GM18520 (cell line): ENCODE results near the gene LRRC15.
A peak's percentile ranks its signal among the peaks of the same experiment; 100 is the strongest.

Experiments
- ATAC-seq: cut with Tn5 transposase; IDR thresholded peaks from one replicate; pipeline ENCODE4 v1.9.1; 2021; ENCODE audit not compliant: unreplicated experiment

Gene LRRC15

GRCh38 chr3:194336601-194337355 is 32.8 kb downstream of the LRRC15 start:
- ATAC-seq, result no peak

GRCh38 chr3:194333981-194334320 is 35.6 kb downstream of the LRRC15 start:
- ATAC-seq, result no peak

DNA sequence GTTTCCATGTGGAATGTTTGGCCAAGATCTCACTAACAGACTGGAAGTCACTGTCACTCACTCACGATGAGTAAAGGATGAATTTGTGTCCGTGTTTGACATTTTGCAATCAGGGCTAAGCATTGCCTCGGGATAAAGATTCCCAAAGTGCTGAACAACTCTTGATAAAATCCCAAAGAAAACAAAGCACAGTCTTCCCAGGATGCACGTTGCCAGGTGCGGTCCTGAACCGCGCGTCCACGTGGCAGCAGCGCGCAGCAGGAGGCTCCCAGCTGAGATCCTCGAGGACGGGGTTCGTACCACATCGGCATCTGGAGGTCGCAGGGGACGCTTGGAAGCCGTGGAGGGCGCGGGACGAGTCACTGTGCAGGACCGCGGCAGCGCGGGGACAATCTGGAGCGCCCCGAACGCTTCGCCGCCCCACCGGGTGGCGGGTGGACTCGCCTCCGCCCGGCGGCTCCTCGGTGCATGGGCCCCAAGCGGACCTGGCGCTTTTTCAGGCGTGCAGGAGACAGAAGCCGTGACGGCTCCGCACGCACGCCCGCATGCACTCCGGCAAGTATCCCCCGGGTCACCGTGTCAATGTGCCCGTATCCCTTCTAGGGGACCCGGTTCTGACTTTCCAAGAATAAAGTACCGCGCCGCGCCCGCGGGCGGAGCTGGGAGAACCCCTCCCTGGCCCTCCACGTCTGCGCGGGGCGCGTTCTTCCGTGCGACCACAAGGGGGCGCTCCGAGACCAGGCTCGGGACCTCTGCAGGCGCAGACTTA is 36.1 kb downstream of the LRRC15 start:
- ATAC-seq, result peak; percentile 56

GRCh38 chr3:194332858-194333211 is 36.7 kb downstream of the LRRC15 start:
- no peak for ATAC-seq

DNA sequence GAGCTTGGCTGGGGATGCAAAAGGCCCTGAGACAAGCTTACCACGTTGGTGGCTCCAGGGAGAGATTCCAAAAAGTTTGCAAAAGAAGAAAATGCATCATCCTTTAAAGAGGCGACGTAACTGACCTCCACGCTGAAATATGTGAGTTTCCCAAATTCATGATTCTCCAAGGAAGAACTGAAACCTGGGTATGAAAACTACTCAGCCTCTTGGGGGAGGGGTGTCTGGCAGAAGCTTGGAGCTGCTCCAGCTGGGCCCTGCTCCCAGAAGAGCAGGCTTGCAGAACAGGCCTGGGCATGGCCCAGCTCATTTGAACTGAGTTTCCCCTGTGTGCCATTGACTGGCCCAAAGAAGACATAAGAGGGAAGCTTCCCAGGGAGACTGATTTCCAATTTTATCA is 39.0 kb downstream of the LRRC15 start:
- no peak for ATAC-seq

DNA sequence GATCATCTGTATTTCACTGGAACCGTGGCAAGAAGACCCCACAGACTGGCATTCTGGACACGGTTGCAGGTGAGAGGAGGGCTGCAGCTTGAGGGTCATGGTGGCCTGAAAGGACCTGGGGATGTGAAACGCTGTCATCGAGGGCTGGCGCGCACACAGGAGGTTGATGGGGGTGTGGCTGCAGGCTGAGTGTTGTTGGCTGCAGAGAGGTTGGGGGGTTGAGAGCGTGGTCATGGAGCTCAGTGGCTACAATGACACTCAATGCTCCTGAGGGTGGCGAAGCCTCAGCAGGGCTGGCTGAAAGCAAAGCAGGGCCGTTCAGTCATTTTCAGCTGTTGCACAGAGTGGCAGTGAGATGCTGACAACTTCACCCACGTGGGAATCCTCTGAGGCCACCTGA is 39.4 kb downstream of the LRRC15 start:
- ATAC-seq, result no peak

DNA sequence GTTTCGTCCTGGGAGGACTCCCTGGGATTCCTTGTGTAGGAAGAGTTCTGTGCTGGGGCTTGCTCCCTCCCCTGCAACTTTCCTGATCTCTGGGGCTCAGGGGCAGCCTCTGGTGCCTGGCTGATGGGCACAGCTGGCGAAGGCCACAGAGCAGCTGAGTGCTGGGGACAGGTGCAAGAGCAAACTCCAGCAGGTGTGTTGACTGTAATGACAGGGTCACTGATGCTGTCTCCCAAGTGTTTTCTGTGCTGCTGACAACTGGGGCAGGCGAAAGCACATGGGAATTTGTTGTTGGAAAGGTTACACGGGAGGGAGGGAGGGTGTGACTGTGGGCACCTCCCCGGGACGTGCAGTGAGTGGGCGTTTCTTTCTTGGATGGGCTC is 40.0 kb downstream of the LRRC15 start:
- no peak for ATAC-seq

DNA sequence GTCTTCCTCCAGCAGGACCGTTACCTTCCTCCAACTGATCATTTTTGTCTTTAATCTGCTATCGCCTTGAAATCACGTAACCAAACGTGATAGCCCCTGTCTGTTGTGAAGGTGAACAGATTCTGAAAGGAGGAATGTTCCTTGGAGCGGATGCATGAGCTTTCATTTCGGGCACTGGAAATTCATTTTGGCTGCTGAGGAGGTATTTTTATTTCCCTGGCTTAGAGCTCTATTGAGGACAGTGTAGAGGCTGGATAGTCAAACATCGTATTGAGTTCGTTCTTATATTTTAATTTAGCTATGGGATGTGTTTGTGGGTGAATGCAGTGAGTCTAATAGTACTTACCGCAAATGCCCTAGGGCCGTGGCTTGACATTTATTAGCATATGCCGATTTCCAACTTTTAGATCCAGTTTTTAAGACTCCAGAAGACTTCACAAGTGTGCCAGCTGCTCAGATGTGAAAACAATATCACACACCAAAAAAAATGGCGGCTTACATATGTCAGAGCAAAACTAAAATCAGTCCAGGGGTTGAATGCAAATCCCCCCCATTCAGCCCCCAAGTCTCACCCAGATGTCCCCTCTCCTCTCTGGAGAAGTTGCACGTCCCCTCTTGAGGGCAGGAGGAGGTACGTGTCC is 40.5 kb downstream of the LRRC15 start:
- no peak for ATAC-seq

DNA sequence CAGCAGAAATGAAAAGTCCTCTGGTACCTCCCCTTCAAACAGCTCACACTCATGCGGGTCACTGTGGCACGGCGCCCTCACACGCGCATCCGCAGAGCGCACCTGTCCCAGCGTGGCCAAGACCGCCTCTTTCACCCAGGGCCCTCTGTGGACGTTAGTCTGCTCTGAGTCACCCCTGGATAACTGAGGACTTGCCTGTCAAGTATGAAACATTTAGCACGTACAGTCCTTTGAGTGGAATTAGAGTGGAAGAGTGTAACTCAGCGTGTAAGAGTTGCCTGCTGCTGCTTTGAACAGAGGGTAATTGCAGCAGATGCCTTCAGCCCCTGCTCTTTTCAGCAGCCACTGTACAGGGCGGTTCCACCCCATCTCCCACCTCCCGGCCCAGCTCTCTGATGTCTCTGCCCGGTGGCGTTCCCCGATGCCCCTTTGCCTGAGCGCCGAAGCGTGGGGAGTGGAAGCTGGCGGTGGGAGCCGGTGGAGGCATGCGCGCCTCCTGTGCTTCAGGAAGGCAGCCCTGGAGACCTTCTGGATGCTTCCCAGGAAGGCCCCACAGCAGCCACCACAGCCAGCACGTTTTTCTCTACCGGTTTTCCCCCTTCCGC is 41.4 kb downstream of the LRRC15 start:
- no peak for ATAC-seq

DNA sequence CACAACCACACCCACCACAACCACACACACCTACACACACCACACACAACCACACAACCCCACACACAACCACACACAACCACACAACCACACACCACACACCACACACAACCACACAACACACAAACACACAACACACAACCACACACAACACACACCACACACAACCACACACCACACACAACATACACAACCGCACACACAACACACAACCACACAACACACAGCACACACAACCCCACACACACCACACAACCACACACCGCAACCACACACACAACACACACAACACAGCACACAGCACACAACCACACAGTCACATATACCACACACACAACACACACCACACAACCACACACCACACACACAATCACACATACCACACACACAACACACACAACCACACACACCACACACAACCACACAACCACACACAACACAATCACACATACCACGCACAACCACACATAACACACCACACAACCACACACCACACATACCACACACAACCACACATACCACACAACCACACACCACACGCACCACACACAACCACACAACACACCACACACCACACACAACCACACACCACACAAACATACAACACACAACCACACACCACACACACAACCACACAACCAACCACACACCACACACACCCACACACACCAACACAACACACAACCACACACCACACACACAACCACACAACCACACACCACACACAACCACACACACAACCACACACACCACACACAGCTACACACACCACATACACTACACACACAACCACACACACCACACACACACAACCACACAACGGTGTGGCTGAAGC is 42.1 kb downstream of the LRRC15 start:
- no peak for ATAC-seq

GRCh38 chr3:194326968-194327217 is 42.6 kb downstream of the LRRC15 start:
- ATAC-seq, result no peak

- no peak for ATAC-seq
Observed at GRCh38 chr3:194326192-194326967, 43.2 kb downstream of the LRRC15 start.

DNA sequence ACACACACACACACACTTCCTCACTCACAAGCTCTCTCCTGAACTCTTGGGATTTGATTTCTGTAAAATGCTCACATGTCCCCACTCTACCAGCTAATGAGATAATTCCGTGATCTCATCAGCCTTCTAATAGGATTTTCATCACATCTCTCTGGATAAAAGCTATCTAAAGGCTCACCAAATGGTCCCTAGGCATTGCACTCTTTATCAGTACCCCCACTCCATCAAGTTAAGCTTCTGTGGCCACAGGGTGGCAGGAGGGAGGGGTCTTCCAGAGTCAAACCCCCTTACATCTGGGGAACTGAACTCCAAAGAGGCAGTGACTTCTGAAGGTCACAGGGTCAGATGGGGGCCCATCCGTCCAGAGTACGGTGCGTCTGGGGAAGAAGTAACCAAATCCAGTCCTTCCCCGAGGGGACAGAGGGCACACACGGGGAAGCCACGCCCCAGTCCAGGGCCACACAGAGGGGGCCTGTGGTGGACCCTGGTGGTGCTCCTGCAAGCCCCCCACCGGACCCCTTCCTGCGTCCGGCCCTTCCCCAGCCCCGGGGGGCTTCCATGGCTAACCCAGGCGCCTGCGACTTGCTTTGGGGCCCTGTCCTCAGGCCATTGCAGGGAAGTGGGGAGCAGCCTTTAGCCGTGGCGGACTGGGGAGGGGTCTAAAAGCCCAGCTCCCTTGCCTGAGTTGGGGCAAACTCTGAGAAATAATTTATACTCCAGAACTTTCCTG is 44.0 kb downstream of the LRRC15 start:
- ATAC-seq, result no peak

DNA sequence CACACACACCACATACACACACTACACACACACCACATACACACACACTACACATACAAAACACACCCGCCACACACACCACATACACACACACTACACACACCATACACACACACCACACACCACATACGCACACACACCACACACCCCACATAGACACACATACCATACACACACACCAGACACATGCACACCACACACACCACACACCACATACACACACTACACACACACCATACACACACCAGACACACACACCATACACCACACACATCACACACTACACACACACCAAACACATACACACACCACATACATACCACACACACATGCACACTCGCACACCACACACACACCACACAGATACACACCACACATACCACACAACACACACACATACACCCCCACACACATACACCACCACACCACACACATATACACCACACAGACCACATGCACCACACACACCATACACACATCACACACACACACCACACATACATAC is 44.7 kb downstream of the LRRC15 start:
- ATAC-seq, result no peak

DNA sequence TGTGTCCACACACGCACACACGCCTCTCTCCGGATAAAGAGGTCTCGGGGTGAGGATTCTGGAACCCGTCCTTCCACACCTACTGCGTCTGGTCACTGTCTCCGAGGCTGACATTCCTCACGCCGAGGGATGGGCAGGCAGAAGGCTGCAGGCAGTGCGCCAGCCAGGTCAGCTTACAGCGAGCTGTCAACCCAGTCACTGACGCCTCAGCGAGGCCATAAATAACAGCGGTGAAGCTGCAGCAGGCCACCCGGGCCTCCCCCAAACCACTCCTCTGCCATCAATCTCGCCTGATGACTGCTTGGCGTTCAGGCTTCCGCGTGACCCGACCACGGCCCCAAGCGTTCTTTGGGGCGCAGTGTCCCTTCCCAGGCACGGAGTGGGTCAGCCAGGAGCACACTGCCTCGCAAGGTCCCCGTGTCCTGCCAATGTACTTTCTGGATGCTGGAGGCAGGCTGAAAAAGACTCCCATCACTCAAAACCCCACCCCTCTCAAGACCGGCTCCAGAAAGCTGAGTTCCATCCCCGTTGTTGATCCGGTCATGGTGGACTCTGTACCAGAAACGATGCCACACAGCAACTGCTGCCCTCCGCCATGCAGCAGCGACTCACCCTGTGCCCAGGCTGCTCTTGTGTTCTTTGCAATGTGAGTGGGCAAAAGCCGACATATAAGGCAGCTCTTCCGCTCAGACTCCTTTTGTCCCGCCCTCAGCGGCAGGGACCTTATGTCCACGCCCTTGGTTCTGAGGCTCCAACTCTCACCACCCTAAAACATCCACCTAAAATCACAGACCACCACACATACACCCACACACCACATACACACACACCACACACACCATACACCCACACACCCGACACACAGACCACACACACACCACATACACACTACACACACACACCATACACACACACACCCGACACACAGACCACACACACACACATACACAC is 45.5 kb downstream of the LRRC15 start:
- peak; percentile 37 for ATAC-seq

GRCh38 chr3:194322678-194323211 is 46.8 kb downstream of the LRRC15 start:
- ATAC-seq, result no peak

- no peak for ATAC-seq
Observed at GRCh38 chr3:194321693-194322640, 47.6 kb downstream of the LRRC15 start.
